Activated CD4-positive, alpha-beta T cell treated with anti-CD3 and anti-CD28 coated beads for 24 hours (primary cell): ENCODE data around the gene BRD1.

Experiments used
- DNase-seq, 2 donors: peaks; one replicate each; pipeline ENCODE4 v3.0.0-alpha.2; 2020; ENCODE audit warnings: low read depth in 2 of 2

BRD1 gene

DNA sequence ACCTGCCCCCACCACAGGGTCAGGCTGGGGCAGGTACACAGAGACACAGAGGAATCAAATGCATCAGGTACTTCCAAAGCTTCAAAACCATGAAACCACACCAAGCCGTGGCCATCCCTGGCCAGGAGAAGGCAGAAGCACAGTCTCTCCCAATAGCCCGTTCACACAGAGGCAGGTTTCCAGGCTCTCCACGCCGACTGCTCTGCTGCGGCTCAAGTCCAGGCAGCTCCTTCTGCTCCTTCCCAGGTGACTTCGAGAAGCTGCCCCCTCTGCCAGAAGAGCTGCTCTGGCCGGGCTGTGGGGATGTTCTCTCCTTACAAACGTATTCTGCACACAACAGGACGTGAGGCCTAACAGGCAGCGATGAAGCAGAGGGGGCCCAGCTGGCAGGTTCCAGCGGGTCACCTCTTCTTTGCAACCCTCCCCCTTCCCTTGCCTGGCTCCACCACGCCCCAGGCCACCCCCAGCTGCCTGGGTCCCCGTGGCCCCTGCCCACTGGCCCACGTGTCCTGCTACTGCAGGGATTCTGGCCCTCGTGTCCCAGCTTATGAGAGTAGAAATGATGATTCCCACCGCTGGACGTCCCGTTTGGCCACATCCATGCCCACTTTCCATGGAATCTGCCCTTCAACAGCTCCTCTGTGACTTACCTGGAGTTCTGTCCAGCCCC, 26.1 kb downstream of the BRD1 start:
- DNase-seq, result no peak

DNA sequence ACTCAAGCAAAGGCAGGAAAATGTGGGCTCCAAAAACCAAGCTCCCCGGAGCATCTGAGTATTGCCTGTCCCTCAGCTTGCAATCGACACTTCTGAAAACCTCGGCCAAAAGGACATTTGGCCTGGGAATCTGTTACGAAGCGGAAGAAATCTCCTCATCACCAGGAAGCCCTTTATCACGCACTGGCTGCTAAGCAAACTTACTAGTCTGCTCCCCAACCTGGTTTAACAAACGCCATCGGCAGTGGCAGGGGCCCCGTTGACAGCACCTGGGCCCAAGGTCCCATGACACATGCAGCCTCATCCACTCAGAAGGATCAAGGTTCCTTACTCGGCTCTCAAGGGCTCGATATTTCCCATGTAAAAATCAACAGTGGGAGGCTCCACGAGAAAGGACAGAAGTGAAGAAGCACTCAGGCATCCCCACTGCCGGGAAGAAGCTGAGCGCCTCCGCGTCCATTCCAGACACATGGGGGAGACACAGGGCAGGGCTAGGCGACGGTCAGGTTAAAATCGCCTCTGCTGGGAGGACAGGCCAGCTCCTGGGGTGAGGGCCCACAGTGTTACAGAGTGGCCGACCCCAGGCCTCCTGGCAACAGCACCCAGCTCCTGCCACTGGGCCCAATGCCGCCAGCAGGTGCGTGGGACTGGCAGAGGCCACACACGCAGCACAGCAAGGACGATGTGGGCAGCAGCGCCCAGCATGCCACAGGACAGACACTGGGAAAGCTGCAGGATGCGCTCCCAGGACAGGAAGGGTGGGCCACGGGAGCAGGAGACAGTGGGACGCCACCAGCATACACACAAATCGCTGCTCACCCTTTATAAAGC, 27.1 kb downstream of the BRD1 start:
- DNase-seq, result no peak

- no peak for DNase-seq
Measured at GRCh38 chr22:49799431-49800075, 28.1 kb downstream of the BRD1 start.

GRCh38 chr22:49798486-49799151, 29.1 kb downstream of the BRD1 start:
- no peak for DNase-seq

- DNase-seq, result no peak
Measured at GRCh38 chr22:49797706-49798105, 30.0 kb downstream of the BRD1 start.

GRCh38 chr22:49796596-49797270, 30.9 kb downstream of the BRD1 start:
- DNase-seq, result no peak

DNA sequence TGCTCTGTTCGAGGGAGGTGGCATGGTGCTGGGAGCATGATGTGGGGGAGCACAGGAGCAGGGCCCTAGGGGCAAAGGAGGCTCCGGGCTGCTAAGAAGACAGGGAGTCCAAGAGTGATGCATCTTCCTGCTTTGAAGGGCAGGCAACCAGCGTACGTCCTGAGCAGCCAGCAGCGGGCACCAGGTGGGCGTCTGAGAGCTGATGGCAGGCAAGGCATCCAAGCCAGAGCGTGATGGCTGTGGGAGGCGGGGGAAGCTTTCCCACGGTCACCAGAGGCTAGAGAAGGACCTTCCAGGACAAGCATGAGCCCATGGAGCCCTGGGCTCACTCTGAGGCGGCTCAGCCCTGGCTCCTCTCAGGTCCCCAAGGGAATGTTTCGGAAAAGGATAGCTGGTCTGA, 32.2 kb downstream of the BRD1 start:
- no peak for DNase-seq

DNA sequence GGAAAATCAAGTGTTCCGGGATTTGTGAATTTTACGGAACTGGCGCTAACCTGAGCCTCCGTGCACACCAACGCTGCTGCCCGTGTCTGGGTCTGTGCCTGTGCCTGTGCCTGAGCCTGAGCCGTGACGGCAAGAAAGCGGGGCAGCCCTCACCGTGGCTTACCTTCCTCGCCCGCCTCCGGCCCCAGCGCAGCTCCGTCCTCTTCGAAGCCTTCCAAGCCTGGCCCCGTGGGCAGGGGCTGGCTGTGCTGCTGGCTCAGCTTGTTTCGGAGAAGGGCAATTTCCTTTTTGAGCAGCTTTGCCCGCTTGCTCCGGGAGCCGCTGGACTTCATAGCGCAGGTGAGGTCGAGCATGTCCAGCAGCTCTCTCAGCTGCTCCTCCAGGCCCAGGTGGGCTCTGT, 33.8 kb downstream of the BRD1 start:
- no peak for DNase-seq

GRCh38 chr22:49793296-49793695, 34.4 kb downstream of the BRD1 start:
- DNase-seq, result no peak

- no peak for DNase-seq
Measured at GRCh38 chr22:49792107-49792506, 35.6 kb downstream of the BRD1 start.

DNA sequence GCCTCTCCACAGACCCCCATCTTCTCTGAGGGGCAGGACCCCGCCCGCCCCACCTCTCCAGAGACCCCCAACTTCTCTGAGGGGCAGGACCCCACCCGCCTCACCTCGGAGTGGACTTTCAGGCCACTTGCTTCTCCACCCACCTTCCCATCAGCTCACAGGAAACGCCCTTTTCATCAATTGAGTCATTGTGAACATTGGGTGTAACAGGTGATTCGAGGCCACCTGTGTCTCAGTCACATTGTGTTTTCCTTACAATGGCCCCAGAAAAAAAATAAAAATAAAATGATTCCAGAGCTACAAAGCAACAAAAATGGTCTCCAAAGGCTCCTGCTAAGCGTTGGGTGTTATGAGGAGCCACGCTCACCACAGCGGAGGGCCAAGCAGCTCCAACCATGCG, 36.0 kb downstream of the BRD1 start:
- no peak for DNase-seq

- DNase-seq, result no peak
Measured at GRCh38 chr22:49790912-49791311, 36.8 kb downstream of the BRD1 start.

- peak in 1 of 2 donors; percentile 13 for DNase-seq
Measured at GRCh38 chr22:49789289-49790141, 38.2 kb downstream of the BRD1 start.

DNA sequence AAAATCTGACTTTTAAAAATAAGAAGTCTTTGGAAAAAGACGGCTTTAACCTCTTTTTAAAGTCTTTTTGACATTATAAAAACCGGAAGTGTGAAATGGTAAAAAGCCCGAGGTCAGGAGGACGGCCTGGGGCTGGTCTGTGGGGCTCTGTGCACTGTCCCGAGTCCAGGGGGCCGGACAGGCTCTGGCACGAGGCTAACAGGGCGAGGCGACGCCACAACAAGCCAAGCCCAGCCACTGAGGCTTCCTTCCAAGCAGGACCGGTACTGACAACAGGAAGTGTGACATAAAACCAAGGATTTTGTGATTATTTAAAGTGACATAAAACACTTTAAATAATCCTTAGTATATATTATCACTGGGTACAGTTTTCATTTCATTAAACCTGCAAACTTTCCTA, 39.2 kb downstream of the BRD1 start:
- no peak for DNase-seq

DNA sequence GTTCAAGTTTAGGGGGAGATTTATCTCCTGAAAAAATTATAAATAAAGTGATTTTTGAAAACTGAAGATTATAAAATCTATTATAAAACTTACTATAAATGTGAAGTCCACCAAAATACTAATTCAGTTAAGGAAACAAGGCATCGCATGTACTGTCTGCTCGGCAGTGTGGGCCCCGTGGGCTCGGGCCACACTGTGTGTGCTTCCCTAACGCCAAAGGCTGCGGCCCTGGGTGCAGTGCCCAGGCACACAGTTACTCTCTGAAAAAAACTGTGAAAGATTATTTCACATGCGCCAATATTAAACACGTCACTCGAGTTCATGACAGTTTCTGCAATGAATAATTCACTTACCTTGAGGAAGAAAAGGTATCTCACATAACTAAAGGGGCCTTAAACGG, 39.8 kb downstream of the BRD1 start:
- no peak for DNase-seq

GRCh38 chr22:49786976-49787706, 40.5 kb downstream of the BRD1 start:
- DNase-seq, result no peak

GRCh38 chr22:49785841-49786471, 41.7 kb downstream of the BRD1 start:
- DNase-seq, result no peak

DNA sequence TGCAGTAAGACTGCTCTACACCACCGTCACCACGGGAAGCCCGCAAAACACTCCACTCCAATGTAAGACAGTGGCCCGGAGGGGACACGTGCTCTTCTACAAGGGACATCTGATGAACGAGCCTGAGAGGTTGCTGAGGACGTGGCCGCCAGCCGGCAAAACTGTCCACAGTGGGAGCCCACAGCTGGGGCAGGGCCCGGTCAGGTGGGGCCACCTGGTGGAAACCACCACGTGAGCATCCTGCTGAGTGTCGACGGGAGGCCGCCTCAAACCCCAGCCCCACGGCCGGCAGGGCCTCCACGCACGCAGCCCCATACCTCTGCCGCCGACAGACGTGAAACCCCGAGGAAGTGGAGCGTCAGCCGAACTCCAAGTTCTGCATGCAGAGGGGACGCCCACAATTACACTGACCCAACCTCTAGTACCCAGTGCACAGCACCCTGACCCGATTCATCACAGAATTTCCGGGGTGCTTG, 42.6 kb downstream of the BRD1 start:
- DNase-seq, result no peak

- no peak for DNase-seq
Measured at GRCh38 chr22:49784630-49784971, 43.1 kb downstream of the BRD1 start.
